Activated T-cell treated with anti-CD3 and anti-CD28 coated beads, Interleukin-2, amount 50 U/mL, for 72 hours (primary cell): ENCODE measurements around the gene DNTT. TPM values are rescaled to one million over a fixed set of nuclear protein-coding genes. Genes with fewer than 3 reads are reported as not detected.

Source experiments
- ATAC-seq, 2 donors: fragments of 150-1000 bp; cut with Tn5 transposase; replicated peaks in 1 of 2; 2 replicates each; pipeline ENCODE4 v1.10.0; 2021; ENCODE audit warnings: moderate library complexity in 2 of 2, mild to moderate bottlenecking in 1 of 2
- DNase-seq, 2 donors: peaks; one replicate each; pipeline ENCODE4 v3.0.0; 2021 to 2022; ENCODE audit warnings: mixed read lengths in 1 of 2
- H3K27ac Mint-ChIP-seq: one replicate; pipeline ENCODE4 v1.8.0; 2022; ENCODE audit warnings: mild to moderate bottlenecking, moderate library complexity, mixed read lengths
- H3K27me3 Mint-ChIP-seq: one replicate; pipeline ENCODE4 v1.8.0; 2022; ENCODE audit warnings: low read depth, mixed read lengths
- H3K36me3 Mint-ChIP-seq, 2 donors: one replicate each; pipeline ENCODE4 v1.8.0; 2022; ENCODE audit warnings: mixed read lengths in 2 of 2, mild to moderate bottlenecking in 1 of 2; ENCODE audit not compliant: insufficient read depth in 2 of 2
- H3K4me1 Mint-ChIP-seq: one replicate; pipeline ENCODE4 v1.8.0; 2022; ENCODE audit warnings: low read depth, mixed read lengths
- H3K4me3 Mint-ChIP-seq, 2 donors: one replicate each; pipeline ENCODE4 v1.8.0; 2022; ENCODE audit warnings: mild to moderate bottlenecking in 2 of 2, mixed read lengths in 2 of 2, moderate library complexity in 2 of 2
- H3K9me3 Mint-ChIP-seq, 2 donors: one replicate each; pipeline ENCODE4 v1.8.0; 2022; ENCODE audit warnings: mixed read lengths in 2 of 2
- total RNA-seq, 2 donors: library from RNA; stranded (reverse); gene quantifications; one replicate each; pipeline ENCODE4 v1.2.3, GENCODE V29; 2022

Gene DNTT
- total RNA-seq, 2 donors from 2014 or later = not detected

GRCh38 chr10:96327462-96327861 is 23.2 kb downstream of the DNTT start:
- no peak for ATAC-seq
- H3K36me3 Mint-ChIP-seq = no peaks in the 10 kb centered on the region
- no peak overlapping the region for H3K27ac Mint-ChIP-seq
- DNase-seq = no peak
- no peak overlapping the region for H3K4me3 Mint-ChIP-seq
- peaks cover 4% of the 10 kb centered on the region for H3K4me1 Mint-ChIP-seq
- no peaks in the 10 kb centered on the region for H3K9me3 Mint-ChIP-seq
- peaks cover 16% of the 10 kb centered on the region for H3K27me3 Mint-ChIP-seq

- Mint-ChIP-seq H3K27ac (no peak overlapping the region), H3K4me1 (peaks cover 17% of the 10 kb centered on the region)
- no peak for DNase-seq
Measured at GRCh38 chr10:96333101-96333500, 28.9 kb downstream of the DNTT start.

GRCh38 chr10:96334616-96335526 is 30.6 kb downstream of the DNTT start:
- DNase-seq (peak in 1 of 2 donors; percentile 13), ATAC-seq (no peak)
- Mint-ChIP-seq H3K36me3 (no peaks in the 10 kb centered on the region), H3K27me3 (no peaks in the 10 kb centered on the region), H3K4me1 (peaks cover 17% of the 10 kb centered on the region), H3K4me3 (no peak overlapping the region), H3K27ac (no peak overlapping the region), H3K9me3 (no peaks in the 10 kb centered on the region)

More at GRCh38 chr10:96333101-96333500, 28.9 kb downstream of the DNTT start:
- no peak for ATAC-seq
- Mint-ChIP-seq H3K27me3 (no peaks in the 10 kb centered on the region), H3K4me3 (no peak overlapping the region), H3K9me3 (no peaks in the 10 kb centered on the region), H3K36me3 (no peaks in the 10 kb centered on the region)

GRCh38 chr10:96337106-96337505 is 32.9 kb downstream of the DNTT start:
- Mint-ChIP-seq H3K9me3 (no peaks in the 10 kb centered on the region), H3K4me3 (no peak overlapping the region), H3K27me3 (no peaks in the 10 kb centered on the region), H3K4me1 (peaks cover 37% of the 10 kb centered on the region), H3K27ac (no peak overlapping the region), H3K36me3 (no peaks in the 10 kb centered on the region)
- DNase-seq (no peak), ATAC-seq (no peak)

- Mint-ChIP-seq H3K27me3 (no peaks in the 10 kb centered on the region), H3K4me3 (no peak overlapping the region), H3K4me1 (peaks cover 28% of the 10 kb centered on the region), H3K36me3 (no peaks in the 10 kb centered on the region), H3K27ac (no peak overlapping the region), H3K9me3 (no peaks in the 10 kb centered on the region)
- ATAC-seq = no peak
- DNase-seq = no peak
Measured at GRCh38 chr10:96338279-96338925, 34.2 kb downstream of the DNTT start.

- no peak for DNase-seq
- Mint-ChIP-seq H3K27ac (no peak overlapping the region), H3K4me3 (no peak overlapping the region), H3K36me3 (no peaks in the 10 kb centered on the region), H3K9me3 (no peaks in the 10 kb centered on the region), H3K27me3 (no peaks in the 10 kb centered on the region), H3K4me1 (peaks cover 24% of the 10 kb centered on the region)
- ATAC-seq = no peak
Measured at GRCh38 chr10:96339383-96339782, 35.1 kb downstream of the DNTT start.

- Mint-ChIP-seq H3K9me3 (no peaks in the 10 kb centered on the region), H3K4me1 (peaks cover 24% of the 10 kb centered on the region), H3K27ac (peak overlapping the region; percentile 89), H3K36me3 (no peaks in the 10 kb centered on the region), H3K4me3 (no peak overlapping the region), H3K27me3 (peaks cover 6% of the 10 kb centered on the region)
- ATAC-seq = peak; percentile 42 to 61
- peak; percentile 69 to 71 for DNase-seq
Measured at GRCh38 chr10:96339956-96340904, 36.0 kb downstream of the DNTT start.

- H3K9me3 Mint-ChIP-seq = peaks cover 5 to 7% of the 10 kb centered on the region in 2 donors
- peak; percentile 95 to 96 for ATAC-seq
- peaks cover 5 to 9% of the 10 kb centered on the region in 2 donors for H3K36me3 Mint-ChIP-seq
- peaks cover 8% of the 10 kb centered on the region for H3K27me3 Mint-ChIP-seq
- peak; percentile 49 to 51 for DNase-seq
- no peak overlapping the region for H3K4me3 Mint-ChIP-seq
- H3K4me1 Mint-ChIP-seq = peaks cover 24% of the 10 kb centered on the region
- H3K27ac Mint-ChIP-seq = peak overlapping the region; percentile 34
Measured at GRCh38 chr10:96341219-96342182, 37.3 kb downstream of the DNTT start.

- Mint-ChIP-seq H3K27ac (peak overlapping the region; percentile 34), H3K9me3 (peaks cover 5 to 7% of the 10 kb centered on the region in 2 donors), H3K27me3 (peaks cover 12% of the 10 kb centered on the region), H3K4me1 (peaks cover 24% of the 10 kb centered on the region), H3K4me3 (no peak overlapping the region), H3K36me3 (peaks cover 5 to 11% of the 10 kb centered on the region in 2 donors)
- DNase-seq (no peak), ATAC-seq (no peak)
Measured at GRCh38 chr10:96342402-96342801, 38.2 kb downstream of the DNTT start.

GRCh38 chr10:96344178-96344577 is 39.9 kb downstream of the DNTT start:
- H3K9me3 Mint-ChIP-seq = peaks cover 5 to 7% of the 10 kb centered on the region in 2 donors
- DNase-seq = no peak
- ATAC-seq = no peak

GRCh38 chr10:96345222-96345621 is 41.0 kb downstream of the DNTT start:
- Mint-ChIP-seq H3K4me3 (no peak overlapping the region), H3K27me3 (peaks cover 15% of the 10 kb centered on the region), H3K27ac (no peak overlapping the region), H3K9me3 (peaks cover 5 to 7% of the 10 kb centered on the region in 2 donors), H3K4me1 (peaks cover 23% of the 10 kb centered on the region), H3K36me3 (peaks cover 5 to 11% of the 10 kb centered on the region in 2 donors)
- DNase-seq = no peak
- ATAC-seq = no peak

More at GRCh38 chr10:96344178-96344577, 39.9 kb downstream of the DNTT start:
- Mint-ChIP-seq H3K36me3 (peaks cover 5 to 11% of the 10 kb centered on the region in 2 donors), H3K27ac (no peak overlapping the region), H3K4me3 (no peak overlapping the region), H3K27me3 (peaks cover 15% of the 10 kb centered on the region), H3K4me1 (peaks cover 24% of the 10 kb centered on the region)

- H3K27me3 Mint-ChIP-seq = peaks cover 20% of the 10 kb centered on the region
- H3K4me3 Mint-ChIP-seq = no peak overlapping the region
- peaks cover 5 to 7% of the 10 kb centered on the region in 2 donors for H3K9me3 Mint-ChIP-seq
- ATAC-seq (no peak), DNase-seq (no peak)
- H3K36me3 Mint-ChIP-seq = peaks cover 5 to 11% of the 10 kb centered on the region in 2 donors
- peaks cover 13% of the 10 kb centered on the region for H3K4me1 Mint-ChIP-seq
- H3K27ac Mint-ChIP-seq = no peak overlapping the region
Measured at GRCh38 chr10:96346295-96346694, 42.1 kb downstream of the DNTT start.
